Activated T-helper 1 cell treated with anti-CD3 and anti-CD28 coated beads, Interleukin-2, amount 50 U/mL, for 16 hours (primary cell): Measurements from ENCODE around the gene PIK3C2B.

Source experiments
- DNase-seq, 2 donors: peaks; one replicate each; pipeline ENCODE4 v3.0.0-alpha.2; 2020; ENCODE audit warnings: low read depth in 1 of 2, low spot score in 1 of 2

The PIK3C2B gene

GRCh38 chr1:204445860-204446412 lies 48.7 kb downstream of the PIK3C2B start:
- DNase-seq, result no peak
